ENCODE results near the gene UNC119.
"Not testable (repeated sequence)": the region's sequence is repeated elsewhere in the genome, so short reads cannot be mapped to it uniquely, and the experiment has no call there.

The UNC119 gene

GRCh38 chr17:28540231-28540630, 12.2 kb downstream of the UNC119 start:
- DNase-seq: no peak

GRCh38 chr17:28538296-28538895, 14.0 kb downstream of the UNC119 start:
- no peak for DNase-seq

GRCh38 chr17:28537219-28537610, 15.2 kb downstream of the UNC119 start:
- DNase-seq: no peak

GRCh38 chr17:28536532-28537218, 15.7 kb downstream of the UNC119 start:
- no peak for DNase-seq

- DNase-seq: no peak
Measured at GRCh38 chr17:28534740-28535375, 17.6 kb downstream of the UNC119 start.

- no peak for DNase-seq
Measured at GRCh38 chr17:28533091-28533807, 19.2 kb downstream of the UNC119 start.

- DNase-seq: no peak
Measured at GRCh38 chr17:28532050-28532960, 20.1 kb downstream of the UNC119 start.

- DNase-seq: no peak
Measured at GRCh38 chr17:28530926-28531325, 21.5 kb downstream of the UNC119 start.

GRCh38 chr17:28530250-28530649, 22.2 kb downstream of the UNC119 start:
- no peak for DNase-seq

GRCh38 chr17:28529013-28529400, 23.4 kb downstream of the UNC119 start:
- no peak for DNase-seq

GRCh38 chr17:28528327-28529012, 24.0 kb downstream of the UNC119 start:
- no peak for DNase-seq

GRCh38 chr17:28527859-28528258, 24.6 kb downstream of the UNC119 start:
- no peak for DNase-seq

GRCh38 chr17:28527181-28527681, 25.2 kb downstream of the UNC119 start:
- no peak for DNase-seq

GRCh38 chr17:28526381-28526780, 26.0 kb downstream of the UNC119 start:
- no peak for DNase-seq

- no peak for DNase-seq
Measured at GRCh38 chr17:28524476-28525424, 27.7 kb downstream of the UNC119 start.

GRCh38 chr17:28523876-28524275, 28.5 kb downstream of the UNC119 start:
- DNase-seq: no peak

- no peak for DNase-seq
Measured at GRCh38 chr17:28523186-28523585, 29.2 kb downstream of the UNC119 start.

- not testable (repeated sequence) for DNase-seq
Measured at GRCh38 chr17:28522281-28522680, 30.1 kb downstream of the UNC119 start.

GRCh38 chr17:28521311-28522085, 30.9 kb downstream of the UNC119 start:
- DNase-seq: no peak

- no peak for DNase-seq
Measured at GRCh38 chr17:28520687-28521086, 31.7 kb downstream of the UNC119 start.

All from suppressor macrophage treated with lipopolysaccharide for 4 hours (primary cell).